Measurements from ENCODE around the gene ATXN1.

ATXN1 gene

DNA sequence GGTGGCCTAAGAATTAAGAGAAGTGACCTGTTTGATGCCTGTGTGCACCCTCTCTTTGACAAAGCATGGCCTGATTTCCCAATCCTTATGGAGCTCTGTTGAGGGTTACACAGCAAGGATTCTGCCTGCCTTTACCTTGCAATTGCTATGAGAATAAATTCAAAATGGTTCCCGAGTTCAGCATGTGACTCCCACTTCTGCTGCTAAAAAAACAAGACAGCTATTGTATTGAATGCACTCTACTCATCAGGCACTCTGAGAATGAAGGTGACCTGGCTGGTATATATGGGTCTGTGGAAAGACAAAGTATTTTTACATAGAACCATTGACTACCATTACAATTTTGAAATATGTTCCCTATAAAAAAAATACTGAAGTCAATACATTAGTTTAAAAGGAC, 190.3 kb downstream of the ATXN1 start:
- H3K9ac ChIP-seq (ENCODE audit: low read length) = no peak overlapping the region
- no peak overlapping the region for H3K18ac ChIP-seq (ENCODE audit: low read length)
- H2BK120ac ChIP-seq (ENCODE audit: low read depth, low read length) = no peak overlapping the region
- no peaks in the 10 kb centered on the region for H3K79me1 ChIP-seq (ENCODE audit: low read length)
- no peak overlapping the region for H3K4me3 ChIP-seq (ENCODE audit: low read length)
- no peaks in the 10 kb centered on the region for H3K79me2 ChIP-seq (ENCODE audit: control insufficient read depth, insufficient read depth, low read length)
- H3K56ac ChIP-seq (ENCODE audit: low read length) = no peak overlapping the region
- no peaks in the 10 kb centered on the region for H3K27me3 ChIP-seq (ENCODE audit: insufficient read depth, low read length, poor library complexity)
- no CpG with 5 or more reads among the region's 1 CpG for WGBS (ENCODE audit: extremely low coverage, insufficient coverage, low lambda C conversion rate)
- H3K4ac ChIP-seq (ENCODE audit: low read depth, low read length) = no peak overlapping the region
- no peak overlapping the region for H3K23ac ChIP-seq (ENCODE audit: low read length)
- no peaks in the 10 kb centered on the region for H3K4me1 ChIP-seq (ENCODE audit: control insufficient read depth, low read depth, low read length)
- H4K8ac ChIP-seq (ENCODE audit: low read depth, low read length) = no peak overlapping the region
- H3K36me3 ChIP-seq (ENCODE audit: control insufficient read depth, insufficient read depth, low read length) = no peaks in the 10 kb centered on the region
- no peak overlapping the region for H3K27ac ChIP-seq (ENCODE audit: low read depth, low read length)
- no peak overlapping the region for H3K4me2 ChIP-seq (ENCODE audit: low read length)
- no peak overlapping the region for H2AK5ac ChIP-seq (ENCODE audit: low read length)
- DNase-seq = no peak
- no peak overlapping the region for H2BK15ac ChIP-seq (replicated peaks; ENCODE audit: low read depth)
- no peak overlapping the region for H2BK5ac ChIP-seq (ENCODE audit: low read length)
- H4K5ac ChIP-seq (ENCODE audit: low read length) = no peak overlapping the region

DNA sequence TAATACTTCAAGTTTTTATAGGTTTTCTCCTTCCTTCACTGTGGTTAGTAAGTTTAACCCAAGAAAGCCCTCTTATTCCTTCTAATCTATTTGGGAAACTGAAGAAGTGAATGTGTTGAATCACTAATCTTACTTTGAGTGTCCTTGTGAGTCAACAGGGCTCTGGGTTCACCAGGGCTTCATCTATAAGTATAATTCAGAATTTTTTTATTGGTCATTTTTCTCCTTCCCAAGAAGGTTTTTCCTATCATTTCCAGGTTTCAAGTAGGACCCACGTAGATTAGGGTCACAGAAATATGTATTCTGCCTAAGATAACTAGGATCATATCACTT, 191.1 kb downstream of the ATXN1 start:
- Histone ChIP-seq H3K56ac (ENCODE audit: low read length) (no peak overlapping the region), H2BK5ac (ENCODE audit: low read length) (no peak overlapping the region), H4K5ac (ENCODE audit: low read length) (no peak overlapping the region), H2AK5ac (ENCODE audit: low read length) (no peak overlapping the region), H3K27me3 (ENCODE audit: insufficient read depth, low read length, poor library complexity) (no peaks in the 10 kb centered on the region), H3K18ac (ENCODE audit: low read length) (no peak overlapping the region), H4K8ac (ENCODE audit: low read depth, low read length) (no peak overlapping the region), H3K4ac (ENCODE audit: low read depth, low read length) (no peak overlapping the region), H3K4me3 (ENCODE audit: low read length) (no peak overlapping the region), H3K79me1 (ENCODE audit: low read length) (no peaks in the 10 kb centered on the region), H3K9ac (ENCODE audit: low read length) (no peak overlapping the region), H2BK120ac (ENCODE audit: low read depth, low read length) (no peak overlapping the region), H3K4me2 (ENCODE audit: low read length) (no peak overlapping the region), H2BK15ac (replicated peaks; ENCODE audit: low read depth) (no peak overlapping the region), H3K27ac (ENCODE audit: low read depth, low read length) (no peak overlapping the region), H3K36me3 (ENCODE audit: control insufficient read depth, insufficient read depth, low read length) (no peaks in the 10 kb centered on the region), H3K23ac (ENCODE audit: low read length) (no peak overlapping the region), H3K79me2 (ENCODE audit: control insufficient read depth, insufficient read depth, low read length) (no peaks in the 10 kb centered on the region), H3K4me1 (ENCODE audit: control insufficient read depth, low read depth, low read length) (no peaks in the 10 kb centered on the region)
- DNase-seq = no peak
- WGBS (ENCODE audit: extremely low coverage, insufficient coverage, low lambda C conversion rate) = no CpG with 5 or more reads among the region's 1 CpG

- no peaks in the 10 kb centered on the region for H3K36me3 ChIP-seq (ENCODE audit: control insufficient read depth, insufficient read depth, low read length)
- no peak overlapping the region for H2BK15ac ChIP-seq (replicated peaks; ENCODE audit: low read depth)
- H3K79me2 ChIP-seq (ENCODE audit: control insufficient read depth, insufficient read depth, low read length) = no peaks in the 10 kb centered on the region
- no peak overlapping the region for H3K9ac ChIP-seq (ENCODE audit: low read length)
- H3K4me2 ChIP-seq (ENCODE audit: low read length) = no peak overlapping the region
- H3K56ac ChIP-seq (ENCODE audit: low read length) = no peak overlapping the region
- no peak overlapping the region for H3K4me3 ChIP-seq (ENCODE audit: low read length)
- no peak overlapping the region for H3K4ac ChIP-seq (ENCODE audit: low read depth, low read length)
- H4K8ac ChIP-seq (ENCODE audit: low read depth, low read length) = no peak overlapping the region
- no peak for DNase-seq
- H4K5ac ChIP-seq (ENCODE audit: low read length) = no peak overlapping the region
- WGBS (ENCODE audit: extremely low coverage, insufficient coverage, low lambda C conversion rate) = no CpG with 5 or more reads among the region's 5 CpGs
- no peak overlapping the region for H2BK120ac ChIP-seq (ENCODE audit: low read depth, low read length)
- H3K79me1 ChIP-seq (ENCODE audit: low read length) = no peaks in the 10 kb centered on the region
- no peaks in the 10 kb centered on the region for H3K27me3 ChIP-seq (ENCODE audit: insufficient read depth, low read length, poor library complexity)
- H3K27ac ChIP-seq (ENCODE audit: low read depth, low read length) = no peak overlapping the region
- H3K18ac ChIP-seq (ENCODE audit: low read length) = no peak overlapping the region
- H3K23ac ChIP-seq (ENCODE audit: low read length) = no peak overlapping the region
- H2BK5ac ChIP-seq (ENCODE audit: low read length) = no peak overlapping the region
- no peak overlapping the region for H2AK5ac ChIP-seq (ENCODE audit: low read length)
- H3K4me1 ChIP-seq (ENCODE audit: control insufficient read depth, low read depth, low read length) = no peaks in the 10 kb centered on the region
These were observed 193.1 kb downstream of the ATXN1 start for GRCh38 chr6:16568128-16568527.

GRCh38 chr6:16567071-16567470, 194.2 kb downstream of the ATXN1 start:
- no peak for DNase-seq

DNA sequence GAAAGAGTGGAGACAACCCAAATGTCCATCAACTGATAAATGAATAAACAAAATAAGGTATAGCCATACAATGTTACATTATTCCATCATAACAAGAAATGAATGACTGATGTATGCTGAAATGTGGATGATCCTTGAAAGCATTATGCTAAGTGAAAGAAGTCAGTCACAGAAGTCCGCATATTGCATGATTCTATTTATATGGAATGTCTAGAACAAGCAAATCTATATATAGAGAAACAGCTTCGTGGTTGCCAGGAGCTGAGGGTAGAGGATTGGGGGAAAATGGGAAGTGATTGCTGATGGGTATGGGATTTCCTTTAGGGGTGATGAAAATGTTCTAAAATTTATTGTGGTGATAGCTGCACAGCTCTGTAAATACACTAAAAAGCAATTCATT, 196.8 kb downstream of the ATXN1 start:
- Histone ChIP-seq H3K27ac (ENCODE audit: low read depth, low read length) (no peak overlapping the region), H2BK5ac (ENCODE audit: low read length) (no peak overlapping the region), H3K23ac (ENCODE audit: low read length) (no peak overlapping the region), H3K4me1 (ENCODE audit: control insufficient read depth, low read depth, low read length) (no peaks in the 10 kb centered on the region), H2AK5ac (ENCODE audit: low read length) (no peak overlapping the region), H4K5ac (ENCODE audit: low read length) (no peak overlapping the region), H3K79me1 (ENCODE audit: low read length) (no peaks in the 10 kb centered on the region), H3K36me3 (ENCODE audit: control insufficient read depth, insufficient read depth, low read length) (no peaks in the 10 kb centered on the region), H3K4me2 (ENCODE audit: low read length) (no peak overlapping the region), H3K4me3 (ENCODE audit: low read length) (no peak overlapping the region), H2BK15ac (replicated peaks; ENCODE audit: low read depth) (no peak overlapping the region), H3K56ac (ENCODE audit: low read length) (no peak overlapping the region), H3K79me2 (ENCODE audit: control insufficient read depth, insufficient read depth, low read length) (no peaks in the 10 kb centered on the region), H2BK120ac (ENCODE audit: low read depth, low read length) (no peak overlapping the region), H3K9ac (ENCODE audit: low read length) (no peak overlapping the region), H4K8ac (ENCODE audit: low read depth, low read length) (no peak overlapping the region), H3K27me3 (ENCODE audit: insufficient read depth, low read length, poor library complexity) (no peaks in the 10 kb centered on the region), H3K18ac (ENCODE audit: low read length) (no peak overlapping the region), H3K4ac (ENCODE audit: low read depth, low read length) (no peak overlapping the region)
- no CpG with 5 or more reads among the region's 2 CpGs for WGBS (ENCODE audit: extremely low coverage, insufficient coverage, low lambda C conversion rate)
- DNase-seq = no peak

More at GRCh38 chr6:16567071-16567470, 194.2 kb downstream of the ATXN1 start:
- Histone ChIP-seq H3K4me1 (ENCODE audit: control insufficient read depth, low read depth, low read length) (no peaks in the 10 kb centered on the region), H3K79me1 (ENCODE audit: low read length) (no peaks in the 10 kb centered on the region), H3K9ac (ENCODE audit: low read length) (no peak overlapping the region), H3K18ac (ENCODE audit: low read length) (no peak overlapping the region), H3K79me2 (ENCODE audit: control insufficient read depth, insufficient read depth, low read length) (no peaks in the 10 kb centered on the region), H3K27ac (ENCODE audit: low read depth, low read length) (no peak overlapping the region), H3K56ac (ENCODE audit: low read length) (no peak overlapping the region), H3K27me3 (ENCODE audit: insufficient read depth, low read length, poor library complexity) (no peaks in the 10 kb centered on the region), H2BK5ac (ENCODE audit: low read length) (no peak overlapping the region), H3K4me3 (ENCODE audit: low read length) (no peak overlapping the region), H3K4ac (ENCODE audit: low read depth, low read length) (no peak overlapping the region), H4K8ac (ENCODE audit: low read depth, low read length) (no peak overlapping the region), H3K23ac (ENCODE audit: low read length) (no peak overlapping the region), H4K5ac (ENCODE audit: low read length) (no peak overlapping the region), H3K36me3 (ENCODE audit: control insufficient read depth, insufficient read depth, low read length) (no peaks in the 10 kb centered on the region), H2AK5ac (ENCODE audit: low read length) (no peak overlapping the region), H3K4me2 (ENCODE audit: low read length) (no peak overlapping the region), H2BK15ac (replicated peaks; ENCODE audit: low read depth) (no peak overlapping the region), H2BK120ac (ENCODE audit: low read depth, low read length) (no peak overlapping the region)
- WGBS (ENCODE audit: extremely low coverage, insufficient coverage, low lambda C conversion rate) = no CpG with 5 or more reads among the region's 1 CpG

GRCh38 chr6:16563628-16564240, 197.5 kb downstream of the ATXN1 start:
- H3K27ac ChIP-seq (ENCODE audit: low read depth, low read length) = no peak overlapping the region
- WGBS (ENCODE audit: extremely low coverage, insufficient coverage, low lambda C conversion rate) = no CpG with 5 or more reads among the region's 10 CpGs
- no peak overlapping the region for H2AK5ac ChIP-seq (ENCODE audit: low read length)

More at GRCh38 chr6:16563628-16564240, 197.5 kb downstream of the ATXN1 start:
- Histone ChIP-seq H3K79me1 (ENCODE audit: low read length) (no peaks in the 10 kb centered on the region), H3K36me3 (ENCODE audit: control insufficient read depth, insufficient read depth, low read length) (no peaks in the 10 kb centered on the region), H3K9ac (ENCODE audit: low read length) (no peak overlapping the region), H4K8ac (ENCODE audit: low read depth, low read length) (no peak overlapping the region), H2BK15ac (replicated peaks; ENCODE audit: low read depth) (no peak overlapping the region), H3K4me1 (ENCODE audit: control insufficient read depth, low read depth, low read length) (no peaks in the 10 kb centered on the region), H3K23ac (ENCODE audit: low read length) (no peak overlapping the region), H2BK5ac (ENCODE audit: low read length) (no peak overlapping the region), H3K4me3 (ENCODE audit: low read length) (no peak overlapping the region), H2BK120ac (ENCODE audit: low read depth, low read length) (no peak overlapping the region), H3K27me3 (ENCODE audit: insufficient read depth, low read length, poor library complexity) (no peaks in the 10 kb centered on the region), H3K4me2 (ENCODE audit: low read length) (no peak overlapping the region), H4K5ac (ENCODE audit: low read length) (no peak overlapping the region), H3K56ac (ENCODE audit: low read length) (no peak overlapping the region), H3K18ac (ENCODE audit: low read length) (no peak overlapping the region), H3K4ac (ENCODE audit: low read depth, low read length) (no peak overlapping the region), H3K79me2 (ENCODE audit: control insufficient read depth, insufficient read depth, low read length) (no peaks in the 10 kb centered on the region)
- DNase-seq = no peak
